ENCODE measurements around the gene PI4KB.

The PI4KB gene

GRCh38 chr1:151346082-151346768, 19.0 kb upstream of the PI4KB start:
- no peak for DNase-seq (ENCODE audit: low spot score)

DNA sequence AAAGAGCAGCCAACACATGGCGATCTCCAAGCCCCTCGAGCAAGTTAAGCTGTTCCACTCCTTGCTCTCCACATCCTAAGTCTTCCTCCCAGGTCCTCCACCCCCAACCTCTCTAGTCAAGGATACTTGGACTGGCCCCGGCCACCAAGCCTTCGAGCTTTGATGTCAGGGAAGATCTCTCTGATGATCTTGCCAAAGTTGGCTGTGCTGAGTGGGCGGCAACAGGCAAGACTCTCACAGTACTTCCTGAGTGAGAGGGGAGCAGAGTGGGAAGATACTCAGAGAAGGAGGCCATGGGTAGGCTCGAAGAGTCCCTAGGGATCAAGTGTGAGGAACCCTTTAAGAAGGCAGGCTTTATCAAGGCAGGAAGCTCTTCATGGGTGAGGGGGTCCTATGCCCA, 17.1 kb upstream of the PI4KB start:
- no peak for DNase-seq (ENCODE audit: low spot score)

- no peak for DNase-seq (ENCODE audit: low spot score)
Observed at GRCh38 chr1:151343587-151343986, 16.4 kb upstream of the PI4KB start.

GRCh38 chr1:151342569-151342968, 15.4 kb upstream of the PI4KB start:
- DNase-seq (ENCODE audit: low spot score): no peak

- no peak for DNase-seq (ENCODE audit: low spot score)
Observed at GRCh38 chr1:151342021-151342420, 14.8 kb upstream of the PI4KB start.

GRCh38 chr1:151340870-151341754, 13.9 kb upstream of the PI4KB start:
- peak; percentile 66 for DNase-seq (ENCODE audit: low spot score)

- no peak for DNase-seq (ENCODE audit: low spot score)
Observed at GRCh38 chr1:151336556-151336955, 9.3 kb upstream of the PI4KB start.

DNA sequence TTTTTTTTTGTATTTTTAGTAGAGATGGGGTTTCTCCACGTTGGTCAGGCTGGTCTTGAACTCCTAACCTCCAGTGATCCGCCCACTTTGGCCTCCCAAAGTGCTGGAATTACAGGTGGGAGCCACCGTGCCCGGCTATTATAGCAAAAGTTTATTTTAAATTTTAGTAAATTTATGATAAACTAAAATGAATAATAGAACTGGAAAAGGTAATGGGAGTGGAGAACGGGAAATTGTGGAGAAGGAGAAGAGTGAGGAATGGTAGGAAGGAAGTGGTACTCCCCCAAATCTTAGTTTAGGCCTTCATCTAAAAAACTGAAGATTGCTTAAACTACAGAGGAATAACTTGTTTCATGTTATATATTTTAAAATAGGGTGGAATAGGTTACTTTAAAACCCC, 7.6 kb upstream of the PI4KB start:
- DNase-seq (ENCODE audit: low spot score): no peak

GRCh38 chr1:151327903-151328674, 873 bp upstream of the PI4KB start:
- peak; percentile 42 for DNase-seq (ENCODE audit: low spot score)

GRCh38 chr1:151326619-151327222, 495 bp downstream of the PI4KB start:
- peak; percentile 55 for DNase-seq (ENCODE audit: low spot score)

DNA sequence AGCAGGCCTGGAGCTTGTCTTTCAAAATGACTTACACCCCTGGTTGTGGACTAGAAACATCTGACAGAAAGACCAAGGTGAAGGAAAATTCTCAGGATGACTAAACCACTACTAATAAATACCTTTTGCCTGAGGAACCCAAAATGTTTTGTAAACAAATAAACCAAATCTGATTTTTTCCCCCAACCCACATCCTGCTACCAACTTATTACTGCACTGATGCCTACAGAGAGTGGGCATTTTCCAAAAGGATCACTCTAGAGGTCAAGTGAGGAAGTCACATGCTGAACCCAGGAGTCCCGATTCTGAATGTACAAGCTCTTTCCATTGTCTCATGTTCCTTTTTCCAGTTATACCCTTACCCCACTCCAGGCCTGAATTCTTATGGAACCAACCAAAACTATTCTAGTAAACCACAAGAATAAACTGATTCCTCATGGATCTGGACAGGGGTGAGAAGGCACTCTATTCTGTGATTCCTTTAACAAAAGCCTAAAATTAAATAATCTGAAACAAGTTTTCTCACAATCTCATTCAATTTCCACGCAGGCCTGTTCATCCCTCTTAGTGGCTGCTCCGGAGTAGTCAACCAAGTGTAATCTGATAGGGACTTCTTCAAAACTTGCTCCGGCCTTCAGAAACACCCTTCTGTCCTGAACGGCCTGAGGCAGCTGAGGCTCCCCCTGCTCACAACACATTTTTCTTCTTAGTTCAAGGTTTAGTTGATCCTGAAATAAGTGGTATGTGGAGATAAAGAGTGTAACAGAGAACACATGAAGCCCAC, 1.4 kb downstream of the PI4KB start:
- DNase-seq (ENCODE audit: low spot score): no peak

DNA sequence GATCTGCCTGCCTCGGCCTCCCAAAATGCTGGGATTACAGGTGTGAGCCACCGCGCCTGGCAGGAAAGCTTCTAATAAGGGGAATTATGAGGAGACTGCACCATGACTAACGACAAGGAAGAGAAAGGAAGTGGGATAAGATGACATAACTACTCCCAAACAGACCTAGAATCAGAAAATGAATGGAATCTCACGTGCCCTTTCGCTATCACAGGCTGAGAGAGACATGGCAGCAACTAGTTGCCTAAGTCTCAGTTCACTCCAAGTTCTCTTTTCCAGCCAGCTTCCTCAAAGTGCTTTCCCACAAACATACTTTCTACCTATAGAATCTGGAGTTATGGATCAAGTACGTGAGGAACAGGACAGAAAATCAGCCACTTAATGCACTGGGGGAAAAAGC, 2.0 kb downstream of the PI4KB start:
- no peak for DNase-seq (ENCODE audit: low spot score)

GRCh38 chr1:151324390-151324930, 2.8 kb downstream of the PI4KB start:
- no peak for DNase-seq (ENCODE audit: low spot score)

DNA sequence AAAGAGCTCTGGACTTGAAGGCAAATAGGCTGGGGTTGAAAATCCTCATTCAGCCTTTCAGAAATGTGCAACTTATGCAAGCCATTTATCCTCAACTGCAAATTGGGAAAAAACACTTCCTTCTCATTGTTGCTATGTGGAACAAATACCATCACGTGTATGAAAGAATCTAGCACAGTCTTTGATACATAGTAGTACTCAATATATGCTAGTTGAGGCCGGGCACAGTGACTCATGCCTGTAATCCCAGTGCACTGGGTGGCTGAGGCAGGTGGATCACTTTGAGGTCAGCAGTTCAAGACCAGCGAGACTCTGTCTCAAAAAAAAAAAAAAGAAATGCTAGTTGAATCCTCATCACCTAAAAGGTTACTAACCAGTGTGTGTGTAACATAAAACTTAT, 8.2 kb downstream of the PI4KB start:
- no peak for DNase-seq (ENCODE audit: low spot score)

DNA sequence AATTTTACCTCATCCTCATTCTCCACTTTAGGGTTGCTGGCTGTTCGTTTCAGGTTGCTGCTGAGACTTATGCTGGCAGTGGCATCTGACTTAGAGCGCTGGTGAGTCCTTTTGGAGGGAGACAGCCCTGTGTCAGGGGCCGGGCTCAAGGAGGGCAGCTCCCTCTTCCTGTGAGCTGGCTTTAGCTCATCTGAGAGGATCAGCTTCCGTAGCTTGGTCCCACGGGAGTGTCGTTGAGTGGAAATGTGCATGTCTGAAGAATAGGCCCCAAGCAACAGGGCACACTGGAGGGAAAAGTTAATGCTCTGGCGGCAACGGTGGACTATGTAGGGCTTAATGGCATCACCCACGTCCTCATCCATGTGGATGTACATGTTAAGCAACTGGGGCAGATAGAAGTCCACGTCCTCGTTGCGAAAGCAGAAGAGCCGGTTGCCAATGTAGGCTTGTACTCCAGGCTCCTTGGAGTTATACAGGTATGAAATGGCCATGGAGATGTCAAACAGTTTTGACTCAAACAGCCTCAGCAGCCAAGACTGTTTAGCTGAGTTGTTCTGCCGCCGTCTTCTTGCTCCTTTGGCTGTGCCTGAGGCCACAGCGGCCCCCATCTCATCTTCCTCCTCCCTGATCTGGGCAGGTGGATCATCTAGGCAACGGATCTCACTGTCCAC, 11.5 kb downstream of the PI4KB start:
- no peak for DNase-seq (ENCODE audit: low spot score)

DNA sequence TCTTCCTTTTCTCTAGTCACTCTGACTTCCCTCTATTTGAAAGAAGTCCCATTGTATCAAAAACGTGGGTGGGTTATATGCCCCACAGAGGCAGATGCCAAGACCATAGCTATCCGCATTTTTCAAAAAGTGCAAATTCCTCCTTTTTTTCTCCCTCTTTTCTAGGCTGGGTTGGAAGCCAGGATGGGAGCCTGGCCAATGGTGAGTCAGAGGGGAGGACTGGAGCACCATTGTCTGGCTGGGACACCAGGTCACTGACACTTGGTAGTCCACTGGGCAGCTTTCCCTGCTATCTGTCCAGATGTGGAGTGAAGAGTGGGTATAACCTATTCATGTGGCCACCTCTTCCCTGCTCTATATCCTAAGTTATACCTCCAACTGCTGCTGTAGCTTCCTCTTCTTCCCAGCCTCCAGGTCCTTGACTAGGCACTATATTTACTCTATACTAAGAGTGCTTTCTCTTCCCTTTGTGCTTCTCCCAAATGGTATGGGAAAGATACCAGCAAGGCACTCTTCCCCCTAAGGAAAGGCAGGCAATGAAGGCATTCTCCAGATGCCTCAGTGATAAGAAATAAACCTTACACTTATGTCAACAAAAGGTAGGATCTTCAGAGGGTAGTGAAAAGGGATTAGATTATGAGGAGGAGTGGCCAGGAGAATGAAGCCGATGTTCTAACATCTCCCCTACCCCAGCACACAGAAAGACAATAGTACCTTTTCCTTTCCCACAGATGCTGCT, 12.9 kb downstream of the PI4KB start:
- no peak for DNase-seq (ENCODE audit: low spot score)

GRCh38 chr1:151313501-151313900, 13.7 kb downstream of the PI4KB start:
- DNase-seq (ENCODE audit: low spot score): no peak

GRCh38 chr1:151312826-151313225, 14.4 kb downstream of the PI4KB start:
- no peak for DNase-seq (ENCODE audit: low spot score)

GRCh38 chr1:151312411-151312810, 14.8 kb downstream of the PI4KB start:
- DNase-seq (ENCODE audit: low spot score): no peak

Data from iPS-NIHi11 (cell line).